ENCODE results near the gene PRODH. TPM values are rescaled to one million over a fixed set of nuclear protein-coding genes. Genes with fewer than 3 reads are reported as not detected.

The PRODH gene
- polyA plus RNA-seq, 3 donors: not detected

DNA sequence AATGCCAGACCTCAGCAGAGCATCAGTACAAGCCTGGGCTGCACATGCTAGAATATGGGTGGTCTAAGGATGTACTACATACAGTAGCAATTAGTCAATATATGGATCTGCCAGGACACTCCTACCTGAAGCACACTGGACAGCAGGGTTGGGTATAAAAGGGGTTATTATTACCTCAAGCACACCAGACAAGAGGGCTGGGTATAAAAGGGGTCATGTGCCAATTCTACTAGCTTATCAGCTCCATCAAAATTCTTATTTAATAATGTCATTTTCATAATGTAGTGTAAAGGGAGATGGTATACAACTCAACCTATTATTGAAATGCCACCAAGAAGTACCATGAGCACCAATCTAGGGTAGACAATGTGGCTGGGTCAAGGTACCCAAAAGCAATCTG, 44.7 kb upstream of the PRODH start:
- H3K4me2 ChIP-seq (replicated peaks; ENCODE audit: extremely low read depth, low read length, poor library complexity, severe bottlenecking): no peak overlapping the region
- peaks cover 7 to 10% of the 10 kb centered on the region in 2 donors for H3K9me3 ChIP-seq (replicated peaks in 1 of 2; ENCODE audit: control insufficient read depth in 1 of 2, insufficient read depth in 1 of 2, low read length in 2 of 2)
- no peaks in the 10 kb centered on the region for H3K79me2 ChIP-seq (ENCODE audit: insufficient read depth, low read length)
- Mint-ChIP-seq H3K27ac (no peak overlapping the region), H3K36me3 (no peaks in the 10 kb centered on the region), H3K4me1 (no peaks in the 10 kb centered on the region), H3K4me3 (no peak overlapping the region), H3K9me3 (peaks cover 6 to 21% (median 16%) of the 10 kb centered on the region in 7 donors), H3K27me3 (ENCODE audit: low read depth in 3 of 3) (peaks cover 6 to 9% (median 7%) of the 10 kb centered on the region in 3 donors)
- intact Hi-C loops (cut with micrococcal nuclease): no loop called here
- DNase-seq: no peak
- H3K4me1 ChIP-seq (ENCODE audit: control insufficient read depth in 1 of 2, insufficient read depth in 2 of 2, low read length in 2 of 2): no peaks in the 10 kb centered on the region
- no peaks in the 10 kb centered on the region for H3K27me3 ChIP-seq (ENCODE audit: control insufficient read depth in 2 of 2, insufficient read depth in 2 of 2, low read length in 2 of 2)
- no peak overlapping the region for H3K9ac ChIP-seq (ENCODE audit: insufficient read depth, low read length, poor library complexity, severe bottlenecking)
- no peaks in the 10 kb centered on the region for H3K36me3 ChIP-seq (replicated peaks in 1 of 2; ENCODE audit: control insufficient read depth in 1 of 2, insufficient read depth in 2 of 2, low read length in 2 of 2)
- TF ChIP-seq, protein P1, sequence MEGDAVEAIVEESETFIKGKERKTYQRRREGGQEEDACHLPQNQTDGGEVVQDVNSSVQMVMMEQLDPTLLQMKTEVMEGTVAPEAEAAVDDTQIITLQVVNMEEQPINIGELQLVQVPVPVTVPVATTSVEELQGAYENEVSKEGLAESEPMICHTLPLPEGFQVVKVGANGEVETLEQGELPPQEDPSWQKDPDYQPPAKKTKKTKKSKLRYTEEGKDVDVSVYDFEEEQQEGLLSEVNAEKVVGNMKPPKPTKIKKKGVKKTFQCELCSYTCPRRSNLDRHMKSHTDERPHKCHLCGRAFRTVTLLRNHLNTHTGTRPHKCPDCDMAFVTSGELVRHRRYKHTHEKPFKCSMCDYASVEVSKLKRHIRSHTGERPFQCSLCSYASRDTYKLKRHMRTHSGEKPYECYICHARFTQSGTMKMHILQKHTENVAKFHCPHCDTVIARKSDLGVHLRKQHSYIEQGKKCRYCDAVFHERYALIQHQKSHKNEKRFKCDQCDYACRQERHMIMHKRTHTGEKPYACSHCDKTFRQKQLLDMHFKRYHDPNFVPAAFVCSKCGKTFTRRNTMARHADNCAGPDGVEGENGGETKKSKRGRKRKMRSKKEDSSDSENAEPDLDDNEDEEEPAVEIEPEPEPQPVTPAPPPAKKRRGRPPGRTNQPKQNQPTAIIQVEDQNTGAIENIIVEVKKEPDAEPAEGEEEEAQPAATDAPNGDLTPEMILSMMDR (IDR thresholded peaks at IDR 0.05): no peak
- H3K27ac ChIP-seq (ENCODE audit: low read depth in 1 of 2, low read length in 2 of 2): no peak overlapping the region
- H3K4me3 ChIP-seq (replicated peaks in 1 of 3; ENCODE audit: low read depth in 2 of 3, low read length in 3 of 3): no peak overlapping the region
- H4K20me1 ChIP-seq (ENCODE audit: insufficient read depth, low read length): no peaks in the 10 kb centered on the region
- no peak overlapping the region for H2AFZ ChIP-seq (ENCODE audit: insufficient read depth, low read depth, low read length, poor library complexity, severe bottlenecking)

DNA sequence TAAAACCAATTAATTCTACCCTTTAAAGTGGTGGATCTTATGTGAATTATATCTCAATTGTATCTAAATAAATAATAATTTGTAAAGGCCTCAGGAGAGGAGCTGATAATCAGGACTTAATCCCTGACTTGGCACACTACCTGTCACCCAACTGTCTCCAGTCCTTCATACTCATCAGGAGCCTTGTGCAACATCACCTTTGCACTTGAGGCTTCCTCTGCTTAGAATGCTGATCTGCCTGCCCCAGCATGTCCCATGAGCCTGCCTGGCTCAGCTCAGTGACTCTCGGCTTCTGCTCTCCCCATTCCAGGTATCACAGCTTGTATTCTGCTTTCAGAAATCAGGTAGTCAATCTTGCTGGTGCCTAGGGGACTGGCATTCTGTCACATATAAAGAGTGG, 43.9 kb upstream of the PRODH start:
- intact Hi-C loops (cut with micrococcal nuclease): no loop called here
- peaks cover 6 to 21% (median 16%) of the 10 kb centered on the region in 7 donors for H3K9me3 Mint-ChIP-seq
- H3K4me1 ChIP-seq (ENCODE audit: control insufficient read depth in 1 of 2, insufficient read depth in 2 of 2, low read length in 2 of 2): no peaks in the 10 kb centered on the region
- DNase-seq: no peak
- H3K27ac ChIP-seq (ENCODE audit: low read depth in 1 of 2, low read length in 2 of 2): no peak overlapping the region
- H3K4me3 Mint-ChIP-seq: no peak overlapping the region
- no peaks in the 10 kb centered on the region for H3K27me3 ChIP-seq (ENCODE audit: control insufficient read depth in 2 of 2, insufficient read depth in 2 of 2, low read length in 2 of 2)
- no peak overlapping the region for H3K4me2 ChIP-seq (replicated peaks; ENCODE audit: extremely low read depth, low read length, poor library complexity, severe bottlenecking)
- no peaks in the 10 kb centered on the region for H3K4me1 Mint-ChIP-seq
- H3K27ac Mint-ChIP-seq: no peak overlapping the region
- H3K27me3 Mint-ChIP-seq (ENCODE audit: low read depth in 3 of 3): peaks cover 7 to 9% (median 8%) of the 10 kb centered on the region in 3 donors
- H3K79me2 ChIP-seq (ENCODE audit: insufficient read depth, low read length): no peaks in the 10 kb centered on the region
- TF ChIP-seq, protein P1 (IDR thresholded peaks at IDR 0.05): no peak
- H2AFZ ChIP-seq (ENCODE audit: insufficient read depth, low read depth, low read length, poor library complexity, severe bottlenecking): no peak overlapping the region
- no peaks in the 10 kb centered on the region for H3K36me3 ChIP-seq (replicated peaks in 1 of 2; ENCODE audit: control insufficient read depth in 1 of 2, insufficient read depth in 2 of 2, low read length in 2 of 2)
- H3K36me3 Mint-ChIP-seq: no peaks in the 10 kb centered on the region
- WGBS (ENCODE audit: insufficient coverage): 100% methylated on average over 1 of the region's 1 CpG
- H3K4me3 ChIP-seq (replicated peaks in 1 of 3; ENCODE audit: low read depth in 2 of 3, low read length in 3 of 3): no peak overlapping the region
- H3K9ac ChIP-seq (ENCODE audit: insufficient read depth, low read length, poor library complexity, severe bottlenecking): no peak overlapping the region
- H4K20me1 ChIP-seq (ENCODE audit: insufficient read depth, low read length): no peaks in the 10 kb centered on the region
- H3K9me3 ChIP-seq (replicated peaks in 1 of 2; ENCODE audit: control insufficient read depth in 1 of 2, insufficient read depth in 1 of 2, low read length in 2 of 2): peaks cover 7 to 10% of the 10 kb centered on the region in 2 donors

Measured in CD14-positive monocyte (primary cell).